ENCODE data around the gene SLC13A3.
A peak's percentile ranks its signal among the peaks of the same experiment; 100 is the strongest.

SLC13A3 gene

DNA sequence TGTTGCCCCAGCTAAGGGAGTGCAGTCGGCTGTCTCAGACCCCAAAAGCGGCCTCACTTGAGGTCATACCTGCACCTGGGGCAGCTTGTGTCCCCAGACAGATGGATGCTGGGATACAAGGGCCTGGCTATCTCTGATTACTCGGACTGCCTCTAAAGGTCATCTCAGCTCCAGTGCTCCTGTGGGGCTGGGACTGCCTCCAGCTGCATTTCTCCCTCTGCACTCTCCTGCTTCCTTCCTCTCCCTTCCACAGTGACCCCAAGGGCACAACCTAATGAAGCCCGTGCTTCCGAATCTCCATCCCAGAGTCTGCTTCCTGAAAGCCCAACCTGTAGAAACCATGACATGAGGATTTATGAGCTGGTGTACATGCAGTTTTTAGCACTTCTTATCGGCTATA lies 78.0 kb downstream of the SLC13A3 start:
- no peak for DNase-seq

DNA sequence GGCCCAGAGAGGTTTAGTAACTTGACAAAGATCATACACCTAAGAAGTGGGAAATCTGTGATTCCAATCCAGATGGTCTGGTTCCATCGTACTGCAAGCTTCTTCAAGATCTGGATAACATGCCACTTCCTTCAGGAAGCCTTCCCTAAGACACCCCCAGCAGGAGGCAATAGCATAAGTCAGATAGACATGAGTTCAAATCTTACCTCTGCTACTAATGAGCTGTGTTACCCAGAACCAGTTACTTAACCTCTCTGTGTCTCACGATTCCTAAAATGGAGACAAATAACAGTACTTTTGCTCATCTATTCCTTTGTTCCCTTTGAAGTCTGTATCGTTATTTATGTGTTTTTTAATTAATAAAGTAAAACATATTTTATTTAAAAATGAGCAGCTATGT lies 78.5 kb downstream of the SLC13A3 start:
- no peak for DNase-seq

GRCh38 chr20:46572153-46572552 lies 79.1 kb downstream of the SLC13A3 start:
- DNase-seq: no peak

DNA sequence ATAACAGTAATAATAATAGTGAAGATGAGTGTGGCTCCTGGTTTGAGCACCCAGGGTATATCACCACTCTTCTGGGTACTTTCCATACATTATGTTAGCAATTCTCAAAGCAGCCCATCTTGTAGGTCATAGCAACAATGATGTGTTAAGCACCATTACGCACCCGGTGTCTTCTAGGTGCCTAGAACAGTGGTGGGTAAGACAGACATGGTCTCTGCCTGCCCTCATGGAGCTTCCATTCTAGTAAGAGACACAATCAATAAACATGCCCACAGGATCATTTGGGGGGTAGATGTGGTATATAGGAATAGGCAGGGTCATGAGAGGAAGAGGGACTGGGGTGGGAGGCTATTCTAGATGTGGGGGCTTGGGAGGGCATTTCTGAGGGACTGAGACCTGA lies 79.8 kb downstream of the SLC13A3 start:
- DNase-seq: no peak

DNA sequence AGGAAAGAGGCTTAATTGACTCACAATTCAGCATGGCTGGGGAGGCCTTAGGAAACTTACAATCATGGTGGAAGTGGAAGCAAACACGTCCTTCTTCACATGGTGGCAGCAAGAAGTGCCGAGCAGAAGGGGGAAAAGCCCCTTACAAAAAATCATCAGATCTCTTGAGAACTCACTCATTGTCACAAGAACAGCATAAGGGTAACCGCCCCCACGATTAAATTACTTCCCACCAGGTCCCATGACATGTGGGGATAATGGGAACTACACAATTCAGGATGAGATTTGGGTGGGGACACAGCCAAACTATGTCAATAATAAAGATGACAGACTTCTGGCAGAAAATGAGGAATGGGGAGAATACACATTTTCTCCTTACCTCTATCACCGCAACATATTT lies 80.3 kb downstream of the SLC13A3 start:
- DNase-seq: no peak

DNA sequence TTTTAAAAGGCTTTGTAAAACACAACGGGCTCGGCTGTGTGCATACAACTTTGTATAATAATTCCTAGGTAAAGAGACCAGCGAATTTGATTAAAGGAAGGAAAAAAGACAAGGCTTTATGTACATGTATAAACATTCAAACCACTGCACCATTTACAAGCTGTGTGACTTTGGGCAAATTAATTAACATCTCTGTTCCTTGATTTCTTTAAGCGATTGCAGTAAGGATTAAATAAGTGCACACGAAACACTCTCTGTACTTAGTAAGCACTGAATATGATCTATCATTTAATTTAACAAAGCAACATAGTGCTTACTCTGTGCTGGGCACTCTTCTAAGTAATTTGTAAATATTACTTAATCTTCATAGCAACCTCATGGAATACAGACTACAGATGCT lies 81.3 kb downstream of the SLC13A3 start:
- DNase-seq: no peak

DNA sequence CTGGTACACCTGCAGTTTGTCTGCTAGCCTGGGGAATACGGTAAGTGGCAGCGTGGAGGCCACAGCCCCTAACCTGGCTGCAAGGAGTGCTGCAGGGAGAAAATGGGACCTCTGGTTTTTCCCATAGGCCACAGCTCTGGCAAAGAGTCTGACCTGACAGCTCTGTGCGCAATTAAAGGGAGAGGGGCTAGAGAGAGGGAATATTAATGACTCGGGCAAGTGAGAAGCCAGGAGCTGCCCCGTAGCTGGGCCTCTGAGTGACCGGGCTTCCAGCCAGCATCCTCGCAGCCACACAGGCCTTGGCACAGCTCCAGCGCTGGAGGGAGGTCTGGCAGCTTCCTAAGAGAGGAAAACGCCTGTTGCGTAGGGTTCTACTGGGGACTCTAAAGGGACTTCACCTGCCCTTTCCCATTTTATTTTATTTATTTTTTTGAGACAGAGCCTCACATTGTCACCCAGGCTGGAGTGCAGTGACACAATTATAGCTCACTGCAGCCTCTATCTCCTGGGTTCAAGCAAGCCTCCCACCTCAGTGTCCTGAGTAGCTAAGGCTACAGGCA lies 82.6 kb downstream of the SLC13A3 start:
- no peak for DNase-seq

GRCh38 chr20:46566125-46566524 lies 85.1 kb downstream of the SLC13A3 start:
- DNase-seq: no peak

DNA sequence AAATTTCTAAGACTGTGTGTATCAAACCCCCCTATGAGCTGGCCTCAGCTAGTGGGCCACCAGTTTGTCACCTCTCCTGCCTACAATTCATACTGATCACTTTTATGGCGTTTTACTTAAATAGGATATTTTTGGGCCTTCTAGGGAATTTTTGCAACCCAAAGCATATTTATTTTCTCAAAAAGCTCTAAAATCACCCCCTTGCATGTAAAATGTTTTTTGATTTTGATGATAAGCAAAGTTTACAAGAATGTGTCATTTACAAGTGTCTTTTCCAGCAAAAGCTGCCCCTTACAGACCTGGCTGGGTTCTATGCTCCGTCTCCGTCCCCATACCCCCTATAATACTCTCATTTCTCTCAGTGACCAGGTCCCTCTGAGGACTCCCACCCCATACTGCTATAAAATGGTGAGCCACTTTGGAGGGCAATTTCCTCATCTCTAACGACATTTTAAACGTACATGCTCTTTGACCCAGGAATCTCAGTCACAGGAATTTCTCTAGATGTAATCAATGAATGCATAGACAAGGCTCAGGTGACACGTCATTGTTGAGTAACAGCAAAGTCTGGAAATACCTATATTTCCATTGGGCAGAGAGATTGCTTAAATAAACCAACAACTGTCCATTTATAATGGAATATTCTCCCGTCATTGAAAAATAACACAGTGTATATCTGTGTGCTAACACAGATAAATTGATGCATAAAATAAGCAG lies 86.9 kb downstream of the SLC13A3 start:
- DNase-seq: no peak

- DNase-seq: no peak
These were observed 87.4 kb downstream of the SLC13A3 start for GRCh38 chr20:46563860-46564221.

DNA sequence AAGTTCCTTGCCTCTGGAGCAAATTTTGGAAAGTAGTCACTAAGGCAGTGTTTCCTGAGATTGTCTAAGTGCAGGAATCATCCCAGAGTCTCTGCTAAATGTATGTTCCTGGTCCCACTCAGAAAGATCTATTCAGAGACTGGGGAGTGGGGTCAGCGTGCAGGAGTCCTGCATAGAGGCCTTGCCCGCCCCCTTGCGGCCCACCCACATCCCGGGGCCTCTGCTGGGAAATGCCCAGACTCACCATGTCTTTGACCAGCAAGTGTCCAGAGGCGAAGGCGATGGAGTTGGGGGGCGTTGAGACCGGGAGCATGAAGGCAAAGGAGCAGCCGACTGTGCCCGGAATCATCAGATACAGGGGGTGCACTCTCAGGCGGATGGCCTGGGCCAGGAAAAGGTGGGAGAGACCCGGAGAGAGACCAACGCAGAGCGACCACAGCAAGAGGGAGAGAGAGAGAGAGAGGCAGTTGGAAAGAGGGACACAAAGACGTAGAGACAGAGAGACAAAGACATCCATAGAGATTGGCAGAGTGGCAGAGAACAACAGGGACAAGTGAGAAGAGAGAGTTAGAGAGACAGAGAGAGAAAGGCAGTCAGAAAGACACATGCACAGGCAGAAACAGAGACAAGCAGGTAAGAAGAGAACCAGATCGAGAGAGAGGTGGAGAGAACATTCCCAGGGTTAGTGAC lies 87.9 kb downstream of the SLC13A3 start:
- no peak for DNase-seq

DNA sequence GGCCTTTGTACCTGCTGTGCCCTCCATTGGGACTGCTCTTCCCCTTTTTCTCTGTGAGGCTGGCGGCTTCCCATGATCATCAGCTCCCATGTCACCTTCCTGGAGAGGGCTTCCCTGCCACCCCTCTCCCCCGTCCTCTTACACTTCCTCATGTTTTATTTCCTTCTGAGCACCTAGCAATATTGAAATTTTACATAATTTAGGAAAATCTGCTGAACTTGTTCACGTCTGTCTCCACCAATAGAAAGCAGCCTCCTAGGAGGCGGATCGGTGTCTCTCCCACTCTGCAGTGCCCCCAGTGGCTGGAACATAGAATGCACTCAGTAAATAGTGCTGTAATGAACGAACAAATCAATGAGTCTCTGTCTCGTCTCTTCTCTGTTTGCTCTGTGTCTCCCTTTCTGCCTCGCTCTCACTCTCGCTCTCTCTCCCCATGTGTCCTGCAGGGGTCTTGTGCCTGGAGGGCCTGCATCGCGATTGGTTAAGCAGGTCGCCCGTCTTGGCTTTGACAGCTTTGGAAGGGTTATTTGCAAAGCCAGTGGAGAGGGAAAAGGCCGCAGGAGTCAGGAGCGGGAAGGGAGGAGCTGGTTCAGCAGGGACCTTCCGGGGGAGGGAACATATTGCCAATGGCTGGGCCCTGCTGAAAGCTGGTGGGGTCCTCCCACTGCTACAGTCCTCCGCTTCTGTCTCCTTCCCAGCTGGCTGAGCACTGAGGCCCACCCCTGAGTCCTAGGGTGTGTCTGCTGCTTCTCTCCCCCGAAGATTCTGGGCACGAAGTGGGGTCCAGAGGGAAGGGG lies 88.7 kb downstream of the SLC13A3 start:
- peak; percentile 79 to 81 for DNase-seq

GRCh38 chr20:46562009-46562372 lies 89.3 kb downstream of the SLC13A3 start:
- no peak for DNase-seq

GRCh38 chr20:46559685-46560440 lies 91.4 kb downstream of the SLC13A3 start:
- DNase-seq: no peak

DNA sequence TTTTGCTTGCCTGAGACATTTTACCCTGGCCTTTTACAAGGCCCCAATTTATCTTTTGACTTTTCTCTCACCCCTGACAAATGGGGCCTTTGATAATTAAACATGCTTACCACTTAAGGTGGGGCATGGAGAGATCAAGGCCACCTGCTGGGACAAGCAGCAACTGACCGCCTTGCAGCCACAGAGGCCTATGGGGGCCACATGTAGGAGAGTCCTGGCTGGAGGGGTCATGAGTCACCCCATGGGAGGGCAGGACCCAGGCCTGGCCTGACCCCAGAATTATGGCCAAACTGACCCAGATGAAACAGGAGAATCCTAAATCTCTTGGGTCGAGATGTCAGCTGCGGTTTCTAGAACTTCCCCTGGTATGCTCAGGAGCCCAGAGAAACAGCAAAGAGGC lies 92.3 kb downstream of the SLC13A3 start:
- no peak for DNase-seq

DNA sequence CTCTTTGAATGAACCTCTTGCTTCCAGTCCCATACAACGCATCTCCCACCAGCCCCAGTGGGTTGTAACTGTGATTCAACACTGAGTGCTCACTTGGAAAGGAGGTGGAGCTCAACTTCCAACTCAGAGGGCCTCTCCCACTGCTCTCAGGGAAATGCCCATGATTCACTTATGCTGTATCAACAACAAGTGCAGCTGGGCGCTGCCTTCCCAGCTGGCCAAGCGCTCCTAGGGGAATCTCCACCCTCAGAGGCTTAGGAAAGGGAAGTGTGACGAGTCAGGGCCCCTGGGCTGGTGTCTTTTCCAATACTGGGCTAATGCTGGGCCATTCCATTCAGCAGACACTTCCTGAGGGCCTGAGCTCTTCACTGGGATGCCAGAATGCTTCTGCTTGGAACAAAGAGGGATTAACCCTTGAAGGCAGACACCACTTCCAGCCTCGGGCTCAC lies 92.7 kb downstream of the SLC13A3 start:
- peak; percentile 64 to 73 for DNase-seq

DNA sequence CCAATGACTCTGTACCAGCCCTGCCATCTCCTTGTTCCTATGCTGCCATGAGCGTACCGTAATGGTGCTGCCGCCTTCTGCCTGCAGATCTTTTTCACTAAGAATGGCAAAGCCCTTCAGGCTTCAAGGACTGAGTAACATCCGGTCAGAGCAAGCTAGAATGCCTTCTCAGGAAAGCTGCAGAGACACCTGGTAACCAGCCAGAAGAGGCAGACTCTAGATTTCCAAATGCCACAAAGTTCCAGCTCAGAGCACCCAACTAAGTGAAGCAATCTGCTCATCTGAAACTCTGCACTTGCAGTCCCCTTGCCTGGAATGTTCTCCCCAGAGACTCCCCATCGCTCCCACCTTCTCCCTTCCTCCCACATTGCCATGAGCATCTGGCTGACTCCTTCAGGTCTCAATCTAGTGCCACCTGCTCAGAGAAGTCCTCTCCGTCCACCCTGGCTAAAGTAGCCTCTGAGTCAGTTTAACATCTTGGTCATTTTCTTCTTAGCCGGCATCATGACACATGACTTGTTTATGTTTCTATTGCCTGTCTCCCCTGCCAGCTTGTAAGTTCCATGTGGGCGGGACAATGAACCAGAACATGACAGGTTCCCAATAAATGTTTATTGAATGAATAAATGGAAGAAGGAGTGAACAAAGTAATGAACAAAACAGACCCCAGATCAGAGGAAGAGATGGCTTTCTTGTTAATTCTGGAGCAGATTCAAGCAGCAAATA lies 93.9 kb downstream of the SLC13A3 start:
- no peak for DNase-seq

DNA sequence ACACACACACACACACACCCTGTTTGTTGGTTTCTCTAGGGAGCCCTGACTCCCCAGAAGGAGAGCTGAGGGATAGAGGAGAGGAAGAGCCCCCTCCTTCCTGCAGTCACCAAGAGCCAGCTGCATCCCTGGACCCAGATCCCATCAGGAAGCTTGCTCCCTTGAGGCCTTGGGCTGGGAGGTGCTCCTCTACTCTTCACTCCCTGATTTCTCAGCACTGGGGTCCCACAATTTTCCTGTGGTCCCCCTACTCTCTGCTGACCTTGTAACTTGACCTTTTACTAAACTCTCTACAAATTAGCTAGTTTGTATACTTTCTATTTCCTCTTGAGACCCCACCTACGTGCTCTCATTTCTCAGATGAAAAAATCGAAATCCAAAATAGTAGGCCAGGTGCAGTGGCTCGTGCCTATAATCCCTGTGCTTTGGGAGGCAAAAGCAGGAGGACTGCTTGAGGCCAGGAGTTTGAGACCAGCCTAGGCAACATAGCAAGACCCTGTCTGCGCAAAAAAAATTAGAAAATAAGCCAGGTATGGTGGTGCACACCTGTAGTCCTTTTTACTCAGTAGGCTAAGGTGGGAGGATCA lies 95.8 kb downstream of the SLC13A3 start:
- DNase-seq: no peak

- DNase-seq: no peak
These were observed 96.4 kb downstream of the SLC13A3 start for GRCh38 chr20:46554828-46555227.

DNA sequence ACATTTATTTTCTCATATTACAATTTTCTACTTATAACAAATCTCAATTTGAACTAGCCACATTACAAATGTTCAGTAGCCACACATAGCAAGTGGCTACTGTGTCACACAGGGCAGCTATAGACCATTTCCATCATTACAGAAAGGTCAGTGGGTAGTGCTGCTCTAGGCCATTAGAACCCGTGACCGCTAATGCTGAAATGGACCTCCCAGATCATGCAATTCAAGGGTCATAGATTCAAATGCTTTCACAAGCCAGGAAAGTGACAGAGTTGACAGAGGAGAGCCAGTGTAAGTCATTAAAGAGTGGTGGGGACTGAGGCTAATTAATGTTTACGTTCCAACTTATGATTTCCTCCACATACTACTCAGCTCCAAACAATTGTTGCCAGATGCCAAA lies 97.3 kb downstream of the SLC13A3 start:
- no peak for DNase-seq
